SIG-M5 (cell line): ENCODE data around the gene AIFM3.

Source experiments
- DNase-seq: peaks from one replicate; lab custom pipeline; 2025; lab: John Stamatoyannopoulos, UW

The AIFM3 gene

DNA sequence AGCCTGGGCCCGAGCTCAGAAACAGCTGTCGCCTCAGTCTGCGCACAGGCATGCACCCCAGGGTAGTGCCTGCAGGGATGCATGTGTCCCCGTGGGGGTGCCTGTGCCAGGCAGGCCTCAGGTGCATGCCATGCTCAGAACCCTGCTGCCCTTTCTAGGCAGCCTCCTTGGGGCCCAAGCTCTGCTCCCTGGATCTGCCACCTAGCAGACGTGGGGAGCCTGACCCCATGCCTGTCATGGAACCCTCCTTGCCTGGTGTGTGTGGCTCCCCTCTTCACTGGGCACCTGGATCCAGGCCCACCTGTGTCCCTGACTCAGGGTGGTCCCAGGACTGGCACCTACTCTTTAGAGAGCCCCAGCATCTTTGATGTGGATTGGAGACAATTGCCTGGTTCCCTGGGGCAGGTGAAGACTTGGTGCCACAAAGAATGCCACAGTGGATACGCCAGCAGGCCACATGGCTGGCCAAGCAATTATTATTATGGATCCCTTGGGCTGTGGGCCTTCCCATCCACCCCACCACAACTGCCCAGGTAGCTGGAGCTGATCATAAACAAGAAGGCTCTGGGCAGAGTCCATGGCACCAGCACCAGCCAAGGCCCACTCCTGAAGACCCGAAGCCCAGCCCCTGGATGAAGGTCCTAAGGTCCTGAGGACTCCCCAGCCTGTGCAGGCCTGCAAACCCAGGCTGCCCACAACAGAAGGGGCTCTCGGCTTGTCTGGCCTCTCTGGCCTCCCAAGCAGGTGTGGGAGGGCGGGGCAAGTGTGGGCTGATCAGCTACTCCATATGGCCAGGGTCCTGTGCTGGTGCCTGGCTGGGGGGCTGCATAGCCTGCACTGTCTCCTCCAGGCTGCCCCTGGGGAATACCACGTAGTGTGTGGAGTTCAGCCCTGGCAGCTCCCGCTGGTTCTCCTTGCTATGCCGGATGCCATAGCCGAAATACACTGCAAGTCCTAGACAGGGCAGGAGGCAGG is 61.5 kb downstream of the AIFM3 start:
- no peak for DNase-seq

- no peak for DNase-seq
Observed at GRCh38 chr22:21029486-21030025, 62.5 kb downstream of the AIFM3 start.

GRCh38 chr22:21030032-21030431 is 63.0 kb downstream of the AIFM3 start:
- DNase-seq, result no peak
